AG09309 (cell line): Measurements from ENCODE around the gene TMPRSS6.

Source experiments
- DNase-seq: peaks from one replicate; pipeline ENCODE4 v3.0.0-alpha.2; 2010; ENCODE audit warnings: low read depth
- H3K4me3 ChIP-seq: 2 replicates; pipeline ENCODE4 v1.5.1; 2011; ENCODE audit warnings: mild to moderate bottlenecking, low read depth, low read length, moderate library complexity; ENCODE audit not compliant: control insufficient read depth
- TF ChIP-seq, protein P1 (sequence below): IDR thresholded peaks from 2 replicates; pipeline ENCODE4 v1.5.1; 2011; ENCODE audit warnings: mild to moderate bottlenecking, low read depth, low read length, inconsistent platforms; ENCODE audit not compliant: insufficient read depth, control insufficient read depth; ENCODE audit errors: missing control alignments

The TMPRSS6 gene

DNA sequence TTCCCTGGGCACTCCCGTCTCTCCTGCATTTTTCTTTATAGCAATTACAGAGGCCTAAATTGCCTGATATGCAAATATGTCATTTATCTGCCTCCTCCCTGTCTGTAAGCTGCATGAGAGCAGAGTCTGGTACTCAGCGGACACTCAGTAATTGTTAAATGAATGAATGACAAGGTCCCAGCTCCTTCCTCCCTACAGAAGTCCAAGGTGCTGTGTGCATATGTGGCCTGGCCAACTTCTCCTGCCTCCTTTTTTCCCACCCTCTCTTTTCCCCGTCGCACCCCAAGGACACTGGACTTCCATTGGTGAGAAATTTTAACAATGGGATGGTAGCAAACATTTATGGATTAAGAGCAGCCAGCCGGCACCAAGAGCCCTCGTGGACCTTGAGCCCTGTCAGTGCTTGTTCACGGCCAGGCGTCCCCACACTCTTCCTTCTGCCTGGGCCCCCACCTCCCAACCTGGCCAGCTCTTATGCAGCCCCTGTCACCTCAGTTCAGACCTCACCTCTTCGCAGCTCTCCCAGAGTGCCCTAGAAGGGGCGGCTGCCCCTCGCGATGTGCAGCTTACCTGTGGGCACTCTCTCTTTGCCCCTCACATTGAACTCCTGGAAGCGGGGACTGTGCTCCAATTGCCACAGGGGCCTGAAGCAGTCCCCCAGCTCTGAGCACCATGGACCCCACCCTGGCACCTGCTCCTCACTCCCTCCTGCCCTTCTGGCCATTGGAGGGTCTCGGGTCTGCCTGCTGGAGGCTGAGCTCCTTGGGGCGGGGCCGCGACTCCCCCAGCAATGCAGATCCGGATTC, 1.5 kb downstream of the TMPRSS6 start:
- TF ChIP-seq, protein P1, sequence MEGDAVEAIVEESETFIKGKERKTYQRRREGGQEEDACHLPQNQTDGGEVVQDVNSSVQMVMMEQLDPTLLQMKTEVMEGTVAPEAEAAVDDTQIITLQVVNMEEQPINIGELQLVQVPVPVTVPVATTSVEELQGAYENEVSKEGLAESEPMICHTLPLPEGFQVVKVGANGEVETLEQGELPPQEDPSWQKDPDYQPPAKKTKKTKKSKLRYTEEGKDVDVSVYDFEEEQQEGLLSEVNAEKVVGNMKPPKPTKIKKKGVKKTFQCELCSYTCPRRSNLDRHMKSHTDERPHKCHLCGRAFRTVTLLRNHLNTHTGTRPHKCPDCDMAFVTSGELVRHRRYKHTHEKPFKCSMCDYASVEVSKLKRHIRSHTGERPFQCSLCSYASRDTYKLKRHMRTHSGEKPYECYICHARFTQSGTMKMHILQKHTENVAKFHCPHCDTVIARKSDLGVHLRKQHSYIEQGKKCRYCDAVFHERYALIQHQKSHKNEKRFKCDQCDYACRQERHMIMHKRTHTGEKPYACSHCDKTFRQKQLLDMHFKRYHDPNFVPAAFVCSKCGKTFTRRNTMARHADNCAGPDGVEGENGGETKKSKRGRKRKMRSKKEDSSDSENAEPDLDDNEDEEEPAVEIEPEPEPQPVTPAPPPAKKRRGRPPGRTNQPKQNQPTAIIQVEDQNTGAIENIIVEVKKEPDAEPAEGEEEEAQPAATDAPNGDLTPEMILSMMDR: no peak
- no peak overlapping the region for H3K4me3 ChIP-seq

DNA sequence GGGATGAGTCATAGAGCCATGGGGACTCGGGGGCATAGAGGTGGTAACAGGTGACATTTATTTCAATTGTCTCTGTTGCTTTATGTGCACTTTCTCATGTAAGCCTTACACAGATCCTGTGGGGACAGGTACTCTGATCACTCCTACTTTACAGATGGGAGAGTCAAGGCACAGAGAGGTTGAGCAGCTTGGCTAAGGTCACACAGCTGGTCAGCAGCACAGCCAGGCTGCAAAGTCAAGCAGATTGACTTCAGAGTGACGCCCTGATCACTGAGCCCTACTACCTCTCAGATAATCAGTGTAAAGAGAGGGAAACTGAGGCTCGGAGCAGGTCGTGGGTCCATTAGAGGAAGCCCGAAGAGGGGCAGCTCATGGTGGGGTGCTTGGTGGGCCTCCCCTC, 3.5 kb downstream of the TMPRSS6 start:
- TF ChIP-seq, protein P1: no peak
- DNase-seq: no peak
- H3K4me3 ChIP-seq: no peak overlapping the region

More for the DNA sequence above, 1.5 kb downstream of the TMPRSS6 start:
- DNase-seq: no peak

DNA sequence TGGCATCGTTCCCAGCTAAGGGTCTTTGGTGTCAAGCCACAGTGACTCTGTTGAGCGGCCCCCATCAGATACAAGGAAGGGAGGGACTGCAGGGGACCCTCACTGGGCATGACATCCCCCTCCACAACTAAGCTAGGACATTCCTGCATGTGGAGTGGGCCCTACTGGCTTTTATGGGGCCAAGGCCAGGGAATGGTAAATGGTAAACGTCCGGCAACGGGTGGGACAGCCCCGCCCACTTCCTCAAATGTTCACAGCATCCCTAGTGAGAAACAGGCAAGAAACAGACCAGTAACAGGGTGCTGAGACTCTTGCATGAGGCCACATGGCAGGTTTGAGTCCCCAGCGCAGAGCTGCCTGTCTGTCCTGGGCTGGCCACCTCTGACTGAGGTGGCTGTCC, 4.4 kb downstream of the TMPRSS6 start:
- DNase-seq: no peak
- TF ChIP-seq, protein P1: no peak

DNA sequence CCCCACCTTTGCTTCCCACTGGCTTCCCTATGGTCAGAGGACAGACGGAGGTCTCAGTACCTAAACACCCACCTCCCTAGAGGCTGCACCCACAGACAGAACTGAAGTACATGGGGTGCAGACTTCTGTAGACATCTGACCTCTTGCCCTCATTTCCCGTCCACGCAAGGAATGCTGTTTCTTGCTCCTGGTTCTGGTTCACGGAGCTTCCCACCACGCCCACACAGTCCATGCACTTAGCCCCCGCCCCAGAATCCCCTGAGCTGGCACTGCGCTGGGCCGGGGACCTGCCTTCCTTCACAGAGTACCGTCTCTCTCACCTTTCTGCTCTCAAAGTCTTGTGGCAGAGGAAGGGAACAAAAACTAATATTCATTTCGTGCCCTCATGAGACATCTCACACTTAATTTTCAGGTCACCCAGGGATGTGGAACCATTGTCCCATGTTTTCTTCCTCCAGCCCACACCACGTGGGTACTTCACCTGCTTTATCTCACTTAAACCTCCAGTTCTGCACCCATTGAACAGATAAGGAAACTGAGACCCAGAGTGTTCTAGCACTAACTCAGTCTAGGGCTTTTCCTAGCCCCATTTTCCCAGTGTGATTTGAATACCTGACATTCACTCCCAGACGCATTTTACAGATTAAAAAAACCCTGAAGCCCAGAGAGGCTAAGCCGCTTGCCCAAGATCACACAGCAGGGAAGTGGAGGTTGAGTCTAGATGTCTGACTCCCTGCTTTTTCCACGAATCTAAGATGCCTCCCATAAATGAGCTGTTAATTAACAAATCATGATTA, 5.7 kb downstream of the TMPRSS6 start:
- no peak for DNase-seq
- TF ChIP-seq, protein P1: no peak
- no peak overlapping the region for H3K4me3 ChIP-seq

More for the DNA sequence above, 4.4 kb downstream of the TMPRSS6 start:
- no peak overlapping the region for H3K4me3 ChIP-seq

DNA sequence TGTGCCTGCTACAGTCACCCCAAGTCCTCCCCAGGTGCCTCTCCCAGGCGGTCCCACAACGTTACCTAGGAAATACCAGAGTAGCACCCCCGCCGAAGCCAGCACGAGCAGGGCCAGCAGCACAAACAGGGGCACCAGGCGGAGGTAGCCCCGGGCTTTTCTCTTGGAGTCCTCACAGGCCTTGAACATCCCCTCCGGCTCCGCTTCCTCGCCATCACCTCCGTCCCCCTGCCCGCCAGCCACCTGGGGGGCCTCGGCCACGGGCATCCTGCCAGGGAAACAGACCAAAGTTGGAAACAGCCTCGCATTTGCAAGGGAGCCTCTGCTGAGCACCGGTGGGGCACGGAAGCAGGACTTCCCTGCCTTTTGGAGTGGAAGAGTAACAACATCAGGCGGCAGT, 6.4 kb downstream of the TMPRSS6 start:
- DNase-seq: no peak
- TF ChIP-seq, protein P1: no peak
- H3K4me3 ChIP-seq: no peak overlapping the region

DNA sequence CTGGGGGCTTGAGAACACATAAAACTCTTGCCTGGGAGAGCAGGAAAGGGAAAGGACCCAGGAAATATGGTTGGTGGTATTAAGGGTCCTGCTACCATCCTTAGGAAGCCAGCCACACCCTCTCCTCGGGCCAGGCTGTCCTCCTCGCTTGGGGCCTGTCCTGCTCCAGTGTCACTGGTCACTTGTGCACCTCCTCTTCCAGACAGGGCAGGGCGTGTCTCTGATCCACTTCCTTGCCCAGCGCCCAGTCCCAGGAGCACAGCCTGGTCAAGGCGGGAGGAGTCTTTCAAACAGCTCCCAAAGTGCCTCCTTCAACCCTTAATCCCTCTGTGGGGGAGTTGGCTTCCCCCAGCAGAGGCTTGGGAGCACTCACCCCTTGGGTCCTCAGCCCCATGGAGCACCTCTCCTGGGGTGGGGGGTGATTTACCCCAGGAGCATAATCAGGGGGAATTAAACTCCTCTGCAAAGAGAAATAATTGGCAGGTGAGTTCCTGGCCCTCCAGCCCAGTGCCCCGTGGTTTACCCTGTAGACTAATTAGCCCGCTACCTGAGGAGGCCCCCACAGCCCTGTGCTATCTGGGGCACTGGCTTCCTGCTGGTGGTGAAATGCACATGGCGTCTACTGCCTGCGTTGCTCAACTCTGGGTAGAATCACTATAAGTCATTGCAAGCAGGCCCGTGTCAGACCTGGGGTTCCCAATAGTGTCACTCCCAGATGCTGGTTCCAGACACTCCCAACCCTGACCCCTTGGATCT, 8.0 kb downstream of the TMPRSS6 start:
- H3K4me3 ChIP-seq: no peak overlapping the region
- no peak for DNase-seq
- TF ChIP-seq, protein P1: no peak
